Caki2 (cell line): Measurements from ENCODE around the gene LRRFIP1. TPM values are rescaled to one million over a fixed set of nuclear protein-coding genes. Genes with fewer than 3 reads are reported as not detected.
"Not testable (repeated sequence)": the region's sequence is repeated elsewhere in the genome, so short reads cannot be mapped to it uniquely, and the experiment has no call there.

Experiments
- DNase-seq: peaks from one replicate; pipeline ENCODE4 v3.0.0-alpha.2; 2015; ENCODE audit warnings: low read depth
- in situ Hi-C: cut with HindIII; loops from 2 replicates; pipeline ENCODE4 v1.10.0; 2016; ENCODE audit warnings: low sequenced_read_pairs, low pct_unique_long_range_greater_than_20kb, mixed read lengths
- total RNA-seq: library from RNA; depleted of rRNA; stranded (reverse); fragments of >200 nt; shearing (Covaris generic); gene quantifications from 2 replicates; pipeline ENCODE4 v1.2.3, GENCODE V29; 2014; ENCODE audit warnings: low replicate concordance

LRRFIP1 gene
- total RNA-seq, 1 experiment from 2014 or later, result 14.4 TPM

GRCh38 chr2:237595829-237596519 is 31.4 kb upstream of the LRRFIP1 start:
- in situ Hi-C loops, DNase-seq: not testable (repeated sequence)

GRCh38 chr2:237596520-237597195 is 30.7 kb upstream of the LRRFIP1 start:
- in situ Hi-C loops, result no loop called here
- DNase-seq, result no peak

GRCh38 chr2:237597196-237598145 is 29.9 kb upstream of the LRRFIP1 start:
- in situ Hi-C loops, result no loop called here
- DNase-seq, result no peak

GRCh38 chr2:237598468-237599208 is 28.7 kb upstream of the LRRFIP1 start:
- in situ Hi-C loops, result no loop called here
- no peak for DNase-seq

DNA sequence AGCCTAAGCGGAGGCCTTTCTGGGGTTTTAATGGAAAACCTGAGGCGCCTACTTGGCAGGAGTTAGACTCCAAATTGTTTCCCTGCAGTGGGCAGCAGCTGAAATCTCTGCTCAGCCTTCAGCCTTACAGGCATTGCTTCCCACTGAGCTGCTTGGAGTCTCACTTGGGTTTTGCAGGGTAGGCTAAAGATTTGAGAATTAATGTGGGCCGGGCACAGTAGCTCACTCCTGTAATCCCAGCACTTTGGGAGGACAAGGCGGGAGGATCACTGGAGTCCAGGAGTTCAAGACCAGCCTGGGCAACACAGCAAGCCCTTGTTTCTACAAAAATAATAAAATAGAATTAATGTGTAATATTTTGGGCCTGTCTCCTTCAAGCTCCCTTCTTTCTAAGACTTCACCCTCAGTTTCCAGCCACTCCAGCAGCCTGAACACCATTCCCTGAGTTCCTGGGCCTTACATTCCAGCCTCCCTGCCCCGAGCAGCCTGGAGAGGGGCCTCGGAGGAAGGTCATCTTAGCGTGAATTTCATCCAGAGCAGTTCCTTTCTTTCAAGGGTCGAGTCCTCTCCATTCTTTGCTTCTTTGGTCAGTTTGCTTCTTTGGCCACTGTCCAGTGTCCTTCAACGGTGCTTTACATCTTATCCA is 27.8 kb upstream of the LRRFIP1 start:
- in situ Hi-C loops, result no loop called here
- DNase-seq, result no peak

DNA sequence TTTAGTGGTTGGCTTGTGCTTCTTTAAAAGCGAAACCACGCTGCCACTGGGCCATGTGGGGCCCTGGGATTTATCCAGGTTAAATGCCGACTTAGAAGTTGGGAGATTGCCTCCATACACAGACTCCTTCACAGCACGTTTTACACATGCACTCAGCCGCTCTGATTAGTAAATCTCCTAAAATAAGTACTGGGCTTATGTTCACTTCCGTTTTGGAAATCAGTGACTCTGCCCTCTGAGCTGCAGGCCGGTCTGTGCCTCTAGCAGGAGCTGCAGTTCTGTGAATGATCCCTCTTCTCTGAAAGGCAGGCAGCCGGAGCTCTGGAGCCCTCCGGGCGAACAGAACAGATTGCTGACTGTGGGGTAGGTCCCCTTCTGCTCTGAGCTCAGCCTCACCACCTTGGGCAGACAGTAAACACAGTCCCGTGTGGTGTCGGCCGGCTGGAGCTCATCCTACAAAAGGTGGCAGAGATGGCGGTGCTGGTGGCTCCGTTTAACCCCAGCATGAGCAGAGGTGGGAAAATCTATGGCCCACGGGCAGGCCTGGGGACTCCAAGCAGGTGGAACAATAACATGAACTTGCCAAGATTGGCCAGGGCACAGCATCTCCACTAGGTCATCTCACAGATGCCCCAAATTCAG is 27.1 kb upstream of the LRRFIP1 start:
- in situ Hi-C loops, result no loop called here
- no peak for DNase-seq

DNA sequence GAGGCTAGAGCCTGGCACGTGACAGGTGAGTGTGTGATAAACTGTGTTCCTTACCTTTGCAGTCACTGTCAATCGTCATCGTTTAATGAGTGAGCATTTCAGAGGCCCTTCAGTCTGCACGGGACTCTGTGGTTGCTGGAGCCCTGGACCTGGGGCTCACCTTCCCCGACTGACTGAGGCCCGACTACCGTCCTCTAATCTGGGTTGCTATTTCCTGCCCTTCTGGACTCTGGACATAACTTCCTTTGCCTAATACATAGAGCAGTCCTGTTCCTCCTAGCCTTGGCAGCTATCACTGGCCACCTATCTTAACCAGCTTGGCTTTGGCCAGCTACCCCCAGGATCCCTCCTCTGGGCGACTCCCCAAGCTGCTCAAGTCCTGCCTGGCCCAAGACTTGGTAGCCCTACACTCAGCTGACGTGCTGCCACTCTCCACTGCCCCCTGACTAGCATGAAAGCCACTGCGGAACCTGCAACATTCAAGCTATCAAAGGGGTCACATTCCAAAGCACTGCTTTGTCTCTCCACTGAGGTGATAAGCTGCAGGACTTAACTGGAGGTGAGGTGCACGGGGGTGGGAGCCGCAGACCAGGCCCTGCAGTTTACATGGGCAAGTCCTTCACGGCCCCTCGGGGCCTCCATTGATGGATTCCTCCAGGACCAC is 25.8 kb upstream of the LRRFIP1 start:
- in situ Hi-C loops, result no loop called here

GRCh38 chr2:237602409-237602808 is 25.0 kb upstream of the LRRFIP1 start:
- no peak for DNase-seq
- in situ Hi-C loops, result no loop called here

More for the DNA sequence above, 25.8 kb upstream of the LRRFIP1 start:
- no peak for DNase-seq

GRCh38 chr2:237603049-237603717 is 24.2 kb upstream of the LRRFIP1 start:
- DNase-seq, result no peak
- in situ Hi-C loops, result no loop called here

DNA sequence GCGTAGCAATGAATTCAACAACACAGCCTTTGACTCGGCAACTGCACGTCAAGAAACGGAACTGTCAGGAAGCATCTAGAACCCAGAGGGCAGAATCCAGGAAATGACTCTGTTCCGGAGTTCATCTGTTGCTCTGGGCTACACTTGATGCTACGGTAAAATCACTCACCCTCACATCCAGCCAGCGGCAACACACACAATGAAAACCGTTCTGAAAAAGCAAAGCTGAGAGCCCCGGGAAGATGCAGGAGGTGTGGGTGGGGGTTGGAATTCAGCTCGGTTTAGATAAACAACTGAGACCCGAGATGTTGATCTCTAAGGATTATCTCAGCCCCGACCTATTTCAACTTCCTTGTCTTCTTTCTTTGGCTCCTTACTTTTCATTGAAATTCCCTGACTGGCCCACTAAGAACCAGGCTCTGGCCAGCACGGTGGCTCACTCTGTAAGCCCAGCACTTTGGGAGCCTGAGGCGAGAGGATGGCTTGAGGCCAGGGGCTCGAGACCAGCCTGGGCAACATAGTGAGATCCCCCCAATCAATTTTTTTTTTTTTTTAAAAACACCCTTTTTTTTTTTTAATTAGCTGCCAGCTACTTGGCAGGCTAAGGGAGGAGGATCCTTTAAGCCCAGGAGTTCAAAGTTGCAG is 23.5 kb upstream of the LRRFIP1 start:
- in situ Hi-C loops, result no loop called here
- DNase-seq, result no peak

DNA sequence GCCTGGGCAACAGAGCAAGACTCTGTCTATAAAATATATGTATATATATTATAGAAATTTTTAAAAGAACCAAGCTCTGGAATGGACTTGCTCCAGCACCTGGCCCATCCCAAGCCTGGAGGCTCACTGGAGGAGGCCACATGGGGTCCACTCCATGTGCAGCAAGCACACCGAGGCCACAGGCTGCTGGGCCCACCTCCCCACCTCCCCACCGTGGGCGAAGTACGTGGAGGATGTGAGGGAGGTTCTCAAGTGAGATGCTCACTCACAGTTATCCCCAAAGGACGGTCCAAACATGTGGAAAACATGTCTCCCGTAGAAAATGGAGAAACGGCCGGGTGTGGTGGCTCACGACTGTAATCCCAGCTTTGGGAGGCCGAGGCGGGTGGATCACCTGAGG is 23.0 kb upstream of the LRRFIP1 start:
- in situ Hi-C loops, result no loop called here

GRCh38 chr2:237604960-237605359 is 22.4 kb upstream of the LRRFIP1 start:
- in situ Hi-C loops, result no loop called here
- no peak for DNase-seq

More for the DNA sequence above, 23.0 kb upstream of the LRRFIP1 start:
- no peak for DNase-seq

DNA sequence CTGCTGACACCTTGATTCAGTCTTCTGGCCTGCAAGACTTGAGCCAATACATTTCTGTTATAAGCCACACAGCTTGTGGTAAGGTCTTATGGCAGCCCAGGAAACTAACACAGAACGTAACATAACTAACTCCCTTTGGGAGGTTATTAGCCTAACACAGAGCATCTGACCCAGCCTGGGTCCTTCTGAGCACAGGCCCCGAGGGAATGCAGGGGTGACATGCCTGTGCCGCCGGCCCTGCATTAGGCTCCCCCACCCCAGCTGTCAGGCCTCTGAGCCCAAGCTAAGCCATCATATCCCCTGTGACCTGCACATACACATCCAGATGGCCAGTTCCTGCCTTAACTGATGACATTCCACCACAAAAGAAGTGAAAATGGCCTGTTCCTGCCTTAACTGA is 20.9 kb upstream of the LRRFIP1 start:
- in situ Hi-C loops, DNase-seq: not testable (repeated sequence)

DNA sequence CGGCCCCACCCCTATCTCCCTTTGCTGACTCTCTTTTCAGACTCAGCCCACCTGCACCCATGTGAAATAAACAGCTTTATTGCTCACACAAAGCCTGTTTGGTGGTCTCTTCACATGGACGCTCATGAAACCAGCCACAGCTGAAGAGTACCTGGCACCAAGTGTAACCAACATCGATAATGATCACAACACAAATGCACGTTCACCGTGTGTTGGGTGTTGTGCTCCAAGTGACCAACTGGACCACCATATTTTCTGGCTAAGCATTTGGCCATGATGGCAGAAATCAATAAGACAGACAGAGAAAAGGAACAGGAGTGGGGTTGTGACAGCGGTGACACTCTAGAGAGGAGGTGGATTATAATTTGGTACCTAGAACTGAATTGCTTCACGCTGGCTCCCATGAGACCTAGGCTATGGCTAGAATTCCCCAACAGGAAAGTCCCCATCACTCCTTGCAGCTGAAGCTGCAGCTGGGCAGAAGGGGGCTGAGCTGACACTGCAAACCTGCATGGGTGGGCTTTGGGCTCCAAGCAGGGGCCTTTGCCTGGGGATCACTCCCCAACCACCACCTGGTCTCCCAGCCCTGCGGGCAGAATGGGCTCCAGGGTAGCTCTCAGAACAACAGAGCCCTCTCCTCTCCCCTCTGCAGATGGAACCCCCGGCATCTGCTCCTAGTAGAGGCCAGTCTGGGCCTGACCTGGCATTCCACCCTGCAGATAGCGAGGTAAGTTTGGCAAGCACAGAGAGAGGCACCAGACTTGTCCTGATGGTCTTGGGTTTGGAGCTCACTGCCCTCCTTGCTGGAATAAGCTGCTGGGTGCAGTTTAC is 14.6 kb upstream of the LRRFIP1 start:
- in situ Hi-C loops, result no loop called here
- DNase-seq, result no peak

GRCh38 chr2:237613679-237614078 is 13.7 kb upstream of the LRRFIP1 start:
- in situ Hi-C loops, result no loop called here
- no peak for DNase-seq
